K562 (cell line): ENCODE data around the gene LMNB1. TPM values are rescaled to one million over a fixed set of nuclear protein-coding genes. Genes with fewer than 3 reads are reported as not detected.

Experiments
- ADNP ChIP-seq: fragments of 200-800 bp; sonication (Bioruptor generic); IDR thresholded peaks from 2 replicates; pipeline ENCODE4 v1.6.1; 2016; ENCODE audit warnings: missing genetic modification characterization, missing compliant biosample characterization
- GATAD2B ChIP-seq: fragments of 450-650 bp; IDR thresholded peaks from 2 replicates; pipeline ENCODE4 v1.6.1; 2017; ENCODE audit warnings: mild to moderate bottlenecking, borderline replicate concordance
- HEY1 ChIP-seq: fragments of 250-450 bp; sonication (Bioruptor Pico); IDR thresholded peaks from 2 replicates; pipeline ENCODE4 v1.5.0; 2020; ENCODE audit warnings: mild to moderate bottlenecking, moderate library complexity, borderline replicate concordance
- MTA3 ChIP-seq: fragments of 450-650 bp; formaldehyde crosslinking; IDR thresholded peaks from 2 replicates; pipeline ENCODE4 v1.6.1; 2017; ENCODE audit warnings: mild to moderate bottlenecking, borderline replicate concordance
- MXI1 ChIP-seq: IDR thresholded peaks from 2 replicates; pipeline ENCODE4 v1.6.1; 2011; ENCODE audit warnings: low read depth, mild to moderate bottlenecking, improper control_type of control experiment, low read length
- NFRKB ChIP-seq: fragments of 450-650 bp; IDR thresholded peaks from 2 replicates; pipeline ENCODE4 v1.6.1; 2016; ENCODE audit warnings: low read depth
- NONO ChIP-seq, 2 experiments: fragments of 200-400 bp in 1 of 2; fragments of 450-650 bp in 1 of 2; formaldehyde crosslinking in 1 of 2; IDR thresholded peaks; 2 replicates each; pipeline ENCODE4 v1.6.1; 2017; ENCODE audit warnings: low read depth in 2 of 2, mild to moderate bottlenecking in 2 of 2, moderate library complexity in 2 of 2, low read length in 1 of 2
- POLR2AphosphoS2 ChIP-seq: IDR thresholded peaks from 2 replicates; pipeline ENCODE4 v1.6.1; 2012; ENCODE audit warnings: low read length, improper control_type of control experiment
- PTBP1 ChIP-seq: fragments of 200-400 bp; formaldehyde crosslinking; IDR thresholded peaks from 2 replicates; pipeline ENCODE4 v1.6.1; 2017; ENCODE audit warnings: low read depth, low read length
- RCOR1 ChIP-seq, 2 experiments: IDR thresholded peaks; 2 replicates each; pipeline ENCODE4 v1.6.1; 2012; ENCODE audit warnings: low read depth in 2 of 2, low read length in 2 of 2, borderline replicate concordance in 1 of 2, improper control_type of control experiment in 1 of 2
- WHSC1 ChIP-seq: IDR thresholded peaks from one replicate; pipeline ENCODE4 v1.6.1; 2012; ENCODE audit warnings: low read length, control low read depth, inconsistent platforms
- YY1 ChIP-seq, 3 experiments: IDR thresholded peaks; 2 replicates each; pipeline ENCODE4 v1.6.1; 2011; ENCODE audit warnings: low read length in 2 of 3, mild to moderate bottlenecking in 2 of 3, moderate library complexity in 2 of 3, borderline replicate concordance in 1 of 3, control low read depth in 1 of 3, low read depth in 1 of 3; ENCODE audit not compliant: insufficient read depth in 3 of 3, insufficient replicate concordance in 2 of 3, control insufficient read depth in 1 of 3, insufficient read length in 1 of 3; ENCODE audit errors: extremely low read depth in 1 of 3
- ZFPM2 ChIP-seq: fragments of 250-450 bp; sonication (Bioruptor Pico); IDR thresholded peaks from 2 replicates; pipeline ENCODE4 v1.5.1; 2022; ENCODE audit warnings: mild to moderate bottlenecking
- ZNF239 ChIP-seq: fragments of 250-450 bp; sonication (Bioruptor Pico); IDR thresholded peaks from 2 replicates; pipeline ENCODE4 v1.4.0; 2020; ENCODE audit warnings: mild to moderate bottlenecking
- polyA plus RNA-seq, 8 experiments: library from polyadenylated mRNA; depleted of rRNA in 4 of 8; stranded (reverse) in 5 of 8; unstranded in 3 of 8; fragments of >200 nt; fragmentation: Nextera tagmentation in 2 of 8; fragmentation: Illumina TruSeq in 1 of 8; extraction: Ambion mirVana in 2 of 8; extraction: Trizol in 1 of 8; gene quantifications; 2 replicates each; pipeline versions ENCODE4 v1.2.1 to v1.2.3, GENCODE V29; 2011 to 2014; ENCODE audit warnings: inconsistent platforms in 1 of 8, missing spikeins in 1 of 8
- total RNA-seq, 7 experiments: library from RNA; depleted of rRNA in 6 of 7; stranded (reverse); fragments of >200 nt in 6 of 7; fragmentation: Illumina TruSeq in 2 of 7; extraction: Trizol in 2 of 7; gene quantifications; 2 replicates each; pipeline versions ENCODE4 v1.2.1 to v1.2.3, GENCODE V29; 2011 to 2021; ENCODE audit warnings: low replicate concordance in 1 of 7
- TF ChIP-seq, protein P1 (sequence below): fragments of 250-450 bp; sonication (Bioruptor Pico); IDR thresholded peaks from 2 replicates; pipeline ENCODE4 v1.8.0; 2021; ENCODE audit warnings: mild to moderate bottlenecking, moderate library complexity
- TF ChIP-seq, protein P2 (sequence below): fragments of 450-650 bp; IDR thresholded peaks from 2 replicates; pipeline ENCODE4 v1.6.1; 2016; ENCODE audit warnings: antibody characterized with exemption
- TF ChIP-seq, protein P3 (sequence below): fragments of 250-450 bp; sonication (Bioruptor Pico); IDR thresholded peaks from 2 replicates; pipeline ENCODE4 v1.8.0; 2021; ENCODE audit warnings: borderline replicate concordance, mild to moderate bottlenecking, moderate library complexity; ENCODE audit not compliant: poor library complexity, severe bottlenecking
- TF ChIP-seq, protein P4 (sequence below): sonication (generic); formaldehyde crosslinking; IDR thresholded peaks from 2 replicates; pipeline ENCODE4 v1.8.1; 2022; ENCODE audit warnings: missing genetic modification reagents

Gene LMNB1
- total and polyA plus RNA-seq, 9 of the 15 experiments (the other 6 are each of a cell fraction or from before 2014, with no cell fraction given) = 2.8 to 190 (median 131) TPM

DNA sequence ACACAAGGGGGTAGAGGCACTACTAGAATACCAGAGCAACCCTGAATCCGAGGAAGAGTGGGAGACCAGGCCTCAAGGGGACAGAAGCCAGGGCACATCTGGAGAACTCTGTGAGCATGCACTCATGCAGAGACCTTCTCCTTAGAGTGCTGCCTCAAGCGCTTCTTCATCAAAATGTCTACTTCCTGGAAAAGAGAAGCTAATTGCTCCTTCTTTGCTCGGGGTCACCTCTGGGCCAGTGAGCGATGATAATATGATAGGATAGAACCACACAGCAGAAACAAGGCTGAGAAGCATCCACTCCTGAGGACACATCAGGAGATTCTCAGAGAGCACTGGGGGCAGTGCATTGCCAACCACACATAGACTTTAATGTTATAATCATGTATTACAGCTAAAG is 23.7 kb upstream of the LMNB1 start (continued):
- no peak for TF ChIP-seq ZNF239 (CRISPR knock-in tag)
- no peak for TF ChIP-seq PTBP1
- TF ChIP-seq, protein P1, sequence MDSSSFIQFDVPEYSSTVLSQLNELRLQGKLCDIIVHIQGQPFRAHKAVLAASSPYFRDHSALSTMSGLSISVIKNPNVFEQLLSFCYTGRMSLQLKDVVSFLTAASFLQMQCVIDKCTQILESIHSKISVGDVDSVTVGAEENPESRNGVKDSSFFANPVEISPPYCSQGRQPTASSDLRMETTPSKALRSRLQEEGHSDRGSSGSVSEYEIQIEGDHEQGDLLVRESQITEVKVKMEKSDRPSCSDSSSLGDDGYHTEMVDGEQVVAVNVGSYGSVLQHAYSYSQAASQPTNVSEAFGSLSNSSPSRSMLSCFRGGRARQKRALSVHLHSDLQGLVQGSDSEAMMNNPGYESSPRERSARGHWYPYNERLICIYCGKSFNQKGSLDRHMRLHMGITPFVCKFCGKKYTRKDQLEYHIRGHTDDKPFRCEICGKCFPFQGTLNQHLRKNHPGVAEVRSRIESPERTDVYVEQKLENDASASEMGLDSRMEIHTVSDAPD (CRISPR knock-in tag) = no peak
- TF ChIP-seq RCOR1 (IDR thresholded peaks at IDR 0.05; ENCODE audit: borderline replicate concordance in 1 of 2, low read depth in 2 of 2, low read length in 2 of 2) = peak in 1 of 2 experiments; percentile 41; a peak in 1 of 4 replicates
- TF ChIP-seq ZFPM2 = no peak
- TF ChIP-seq, protein P2, sequence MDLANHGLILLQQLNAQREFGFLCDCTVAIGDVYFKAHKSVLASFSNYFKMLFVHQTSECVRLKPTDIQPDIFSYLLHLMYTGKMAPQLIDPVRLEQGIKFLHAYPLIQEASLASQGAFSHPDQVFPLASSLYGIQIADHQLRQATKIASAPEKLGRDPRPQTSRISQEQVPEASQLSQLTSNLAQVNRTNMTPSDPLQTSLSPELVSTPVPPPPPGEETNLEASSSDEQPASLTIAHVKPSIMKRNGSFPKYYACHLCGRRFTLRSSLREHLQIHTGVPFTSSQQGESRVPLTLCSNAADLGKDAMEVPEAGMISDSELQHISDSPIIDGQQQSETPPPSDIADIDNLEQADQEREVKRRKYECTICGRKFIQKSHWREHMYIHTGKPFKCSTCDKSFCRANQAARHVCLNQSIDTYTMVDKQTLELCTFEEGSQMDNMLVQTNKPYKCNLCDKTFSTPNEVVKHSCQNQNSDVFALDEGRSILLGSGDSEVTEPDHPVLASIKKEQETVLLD = no peak
- no peak for TF ChIP-seq WHSC1
- no peak for TF ChIP-seq MXI1
- no peak for TF ChIP-seq HEY1 (CRISPR knock-in tag)
- TF ChIP-seq NONO (IDR thresholded peaks at IDR 0.05; ENCODE audit: low read depth in 2 of 2, low read length in 1 of 2) = no peak
- 0 out of 2 replicates have a peak, but pooled peaks have one; percentile 39 for TF ChIP-seq NFRKB
- TF ChIP-seq, protein P3, sequence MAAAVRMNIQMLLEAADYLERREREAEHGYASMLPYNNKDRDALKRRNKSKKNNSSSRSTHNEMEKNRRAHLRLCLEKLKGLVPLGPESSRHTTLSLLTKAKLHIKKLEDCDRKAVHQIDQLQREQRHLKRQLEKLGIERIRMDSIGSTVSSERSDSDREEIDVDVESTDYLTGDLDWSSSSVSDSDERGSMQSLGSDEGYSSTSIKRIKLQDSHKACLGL (CRISPR knock-in tag) = no peak
- TF ChIP-seq ADNP (tag) = no peak
- 0 out of 2 replicates have a peak, but pooled peaks have one; percentile 18 for TF ChIP-seq MTA3
- TF ChIP-seq, protein P4, sequence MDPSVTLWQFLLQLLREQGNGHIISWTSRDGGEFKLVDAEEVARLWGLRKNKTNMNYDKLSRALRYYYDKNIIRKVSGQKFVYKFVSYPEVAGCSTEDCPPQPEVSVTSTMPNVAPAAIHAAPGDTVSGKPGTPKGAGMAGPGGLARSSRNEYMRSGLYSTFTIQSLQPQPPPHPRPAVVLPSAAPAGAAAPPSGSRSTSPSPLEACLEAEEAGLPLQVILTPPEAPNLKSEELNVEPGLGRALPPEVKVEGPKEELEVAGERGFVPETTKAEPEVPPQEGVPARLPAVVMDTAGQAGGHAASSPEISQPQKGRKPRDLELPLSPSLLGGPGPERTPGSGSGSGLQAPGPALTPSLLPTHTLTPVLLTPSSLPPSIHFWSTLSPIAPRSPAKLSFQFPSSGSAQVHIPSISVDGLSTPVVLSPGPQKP (CRISPR knock-in tag) = no peak
- peak in 1 of 3 experiments; percentile 63 for TF ChIP-seq YY1 (IDR thresholded peaks at IDR 0.05; ENCODE audit: borderline replicate concordance in 1 of 3, control insufficient read depth in 1 of 3, extremely low read depth in 1 of 3, insufficient read depth in 3 of 3, insufficient read length in 1 of 3, insufficient replicate concordance in 2 of 3, low read depth in 1 of 3, low read length in 2 of 3)
- TF ChIP-seq GATAD2B = no peak
- TF ChIP-seq POLR2AphosphoS2 = no peak
